GM21390 (cell line): ENCODE results near the gene DAPL1.
"Not testable (repeated sequence)": the region's sequence is repeated elsewhere in the genome, so short reads cannot be mapped to it uniquely, and the experiment has no call there.

Source experiments
- ATAC-seq: cut with Tn5 transposase; IDR thresholded peaks from one replicate; pipeline ENCODE4 v1.9.1; 2021; ENCODE audit not compliant: unreplicated experiment

The DAPL1 gene

GRCh38 chr2:158817588-158817987 is 22.5 kb downstream of the DAPL1 start:
- ATAC-seq = no peak

GRCh38 chr2:158818511-158818910 is 23.4 kb downstream of the DAPL1 start:
- no peak for ATAC-seq

DNA sequence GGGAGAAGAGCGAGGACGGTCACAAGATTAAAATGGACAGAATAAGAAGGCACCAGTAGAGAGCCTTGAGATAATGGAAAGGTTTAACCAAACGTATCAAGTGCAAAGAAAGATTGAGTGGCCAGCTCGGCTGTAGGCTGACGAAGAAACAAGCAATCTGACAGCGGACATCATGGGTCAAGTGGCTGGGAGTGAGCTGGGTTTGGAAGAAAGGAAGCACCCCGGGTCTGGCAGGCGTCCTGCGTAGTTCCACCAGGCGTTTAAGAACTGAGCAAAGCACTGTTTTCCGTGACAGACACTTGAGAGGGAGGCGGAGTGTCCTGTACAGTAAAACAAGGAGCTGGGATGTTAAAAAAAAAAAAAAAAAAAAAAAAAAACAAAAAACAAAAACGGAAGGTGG is 27.1 kb downstream of the DAPL1 start:
- no peak for ATAC-seq

GRCh38 chr2:158823486-158824237 is 28.5 kb downstream of the DAPL1 start:
- ATAC-seq = no peak

DNA sequence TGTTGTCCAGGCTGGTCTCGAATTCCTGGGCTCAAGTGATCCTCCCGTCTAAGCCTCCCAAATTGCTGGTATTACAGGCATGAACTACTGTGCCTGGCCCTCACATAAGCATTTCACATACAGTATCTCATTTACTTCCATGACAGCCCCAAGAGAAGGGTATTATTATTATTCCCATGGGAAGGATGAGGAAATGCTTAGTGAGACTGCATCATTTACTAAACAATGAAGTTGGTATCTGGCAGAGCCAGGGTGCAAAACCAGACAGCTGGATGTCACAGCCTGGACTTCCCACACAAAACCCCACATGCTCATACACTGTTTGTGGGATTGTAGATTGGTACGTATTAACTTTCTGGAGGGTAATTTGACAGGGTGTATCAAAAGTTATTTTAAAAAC is 29.9 kb downstream of the DAPL1 start:
- no peak for ATAC-seq

- no peak for ATAC-seq
Measured at GRCh38 chr2:158826965-158827364, 31.8 kb downstream of the DAPL1 start.

DNA sequence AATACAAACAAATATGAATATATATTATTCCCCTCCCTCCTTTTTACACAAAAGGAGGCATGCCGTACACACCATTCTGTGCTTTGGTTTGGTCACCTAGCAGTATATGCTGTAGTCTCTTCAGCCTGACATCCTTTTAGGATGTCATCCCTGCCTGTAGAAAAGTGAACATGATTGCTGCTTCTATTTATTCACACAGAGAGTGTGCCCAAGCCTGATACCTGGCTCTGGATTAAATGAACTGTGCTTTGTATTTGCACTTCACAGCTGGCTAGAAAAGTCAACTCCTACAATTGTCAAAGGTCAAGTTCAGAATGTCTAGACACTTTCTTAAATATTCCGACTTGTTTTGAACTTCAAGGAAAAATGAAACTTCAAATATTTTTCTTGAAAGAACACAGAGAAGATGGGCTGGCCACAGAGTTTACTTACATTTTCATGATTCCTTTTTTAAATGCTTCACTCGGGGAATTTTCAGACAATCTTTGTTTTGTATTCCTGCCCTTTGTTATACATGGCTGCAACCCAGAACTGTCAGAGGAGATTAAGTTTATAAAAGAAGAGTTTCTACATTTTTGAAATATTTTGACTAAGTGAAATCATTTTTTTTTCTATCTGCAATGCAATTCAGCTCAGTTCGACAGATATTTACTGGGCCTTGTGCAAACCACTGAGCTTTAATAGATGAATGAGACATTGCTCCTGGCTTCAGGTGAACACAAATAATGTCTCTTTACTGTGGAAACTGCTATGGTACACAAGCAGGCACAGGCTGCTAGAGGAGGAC is 33.5 kb downstream of the DAPL1 start:
- ATAC-seq = no peak

- ATAC-seq = no peak
Measured at GRCh38 chr2:158829167-158829566, 34.0 kb downstream of the DAPL1 start.

- ATAC-seq = no peak
Measured at GRCh38 chr2:158830201-158830600, 35.1 kb downstream of the DAPL1 start.

GRCh38 chr2:158835431-158835830 is 40.3 kb downstream of the DAPL1 start:
- ATAC-seq = no peak

DNA sequence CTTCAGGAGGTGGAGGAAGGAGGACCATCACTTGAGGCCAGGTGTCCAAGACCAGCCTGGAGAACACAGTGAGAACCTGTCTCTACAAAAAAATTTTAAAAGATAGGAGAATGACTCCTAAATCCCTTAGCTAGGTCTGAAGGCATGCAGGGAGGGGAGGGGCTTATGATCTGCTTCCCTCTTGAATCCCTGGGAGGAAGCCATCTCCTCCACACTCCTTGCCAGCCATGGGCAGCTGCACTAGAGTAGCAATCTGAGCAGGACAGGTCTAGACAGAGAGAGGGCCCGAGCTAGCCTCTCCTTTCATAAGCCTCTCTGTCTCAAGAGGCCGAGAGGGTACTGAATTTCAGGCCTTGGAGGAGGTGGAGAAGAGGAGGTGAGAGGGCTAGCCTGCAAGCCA is 42.5 kb downstream of the DAPL1 start:
- ATAC-seq = no peak

DNA sequence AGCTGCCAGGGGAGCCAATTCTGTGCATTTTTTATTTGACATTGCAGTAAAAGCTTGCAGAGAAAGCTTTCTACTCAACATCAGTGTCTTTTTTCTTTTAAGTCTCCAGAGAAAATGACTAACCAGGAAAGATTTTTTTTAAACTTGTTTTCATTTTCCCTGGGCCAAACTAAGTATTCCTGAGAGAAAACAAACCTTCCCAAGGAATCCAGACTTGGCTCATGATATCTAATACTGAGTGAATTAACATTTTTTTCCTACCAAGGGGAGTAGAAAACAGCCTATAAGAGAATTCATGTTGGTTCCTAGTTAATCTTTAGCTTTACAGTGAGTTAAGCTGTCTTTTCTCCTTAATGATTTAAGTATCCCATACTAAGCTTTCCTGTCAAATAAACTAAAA is 46.7 kb downstream of the DAPL1 start:
- ATAC-seq = no peak

- no peak for ATAC-seq
Measured at GRCh38 chr2:158845444-158845843, 50.3 kb downstream of the DAPL1 start.

- ATAC-seq = no peak
Measured at GRCh38 chr2:158845859-158846258, 50.7 kb downstream of the DAPL1 start.

- not testable (repeated sequence) for ATAC-seq
Measured at GRCh38 chr2:158847526-158847925, 52.4 kb downstream of the DAPL1 start.

GRCh38 chr2:158848031-158848970 is 53.2 kb downstream of the DAPL1 start:
- not testable (repeated sequence) for ATAC-seq

DNA sequence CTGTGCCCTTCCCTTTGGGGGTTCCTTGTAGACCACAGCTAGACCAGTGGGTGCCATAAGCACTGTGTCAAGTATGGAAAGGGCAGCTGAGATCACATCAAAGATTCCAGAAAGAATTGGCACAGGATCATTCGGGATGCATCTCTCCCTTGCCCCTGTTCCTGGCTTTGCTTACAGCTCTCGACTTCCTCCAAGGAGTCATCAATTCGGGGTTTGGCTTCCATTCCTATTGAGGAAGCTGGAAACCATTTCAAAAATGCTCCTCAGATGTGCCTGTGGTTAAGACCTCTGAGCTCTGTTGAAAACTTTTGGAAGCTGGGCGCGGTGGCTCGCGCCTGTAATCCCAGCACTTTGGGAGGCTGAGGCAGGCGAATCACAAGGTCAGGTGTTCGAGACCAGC is 65.1 kb downstream of the DAPL1 start:
- not testable (repeated sequence) for ATAC-seq

GRCh38 chr2:158861626-158862025 is 66.5 kb downstream of the DAPL1 start:
- not testable (repeated sequence) for ATAC-seq

DNA sequence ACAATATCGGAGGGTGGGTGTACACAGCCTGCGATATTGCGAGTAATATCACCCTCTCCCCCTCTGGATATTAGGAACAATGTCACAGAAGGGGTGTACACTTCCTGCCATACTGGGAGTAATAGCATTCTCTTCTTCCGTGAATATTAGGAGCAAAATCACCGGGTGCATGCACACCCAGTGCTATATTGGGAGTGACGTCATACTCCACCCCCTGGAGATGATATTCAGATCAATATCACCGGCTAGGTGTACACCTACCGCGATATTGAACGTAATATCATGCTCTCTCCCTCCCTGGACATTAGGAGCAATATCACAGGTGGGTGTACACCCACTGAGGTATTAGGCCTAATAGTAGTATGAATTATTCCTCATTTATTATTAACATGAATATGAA is 70.4 kb downstream of the DAPL1 start:
- ATAC-seq = not testable (repeated sequence)
